Osteocyte (in vitro differentiated cells): ENCODE data around the gene FHIT. TPM values are rescaled to one million over a fixed set of nuclear protein-coding genes. Genes with fewer than 3 reads are reported as not detected.

Experiments
- DNase-seq: peaks from one replicate; pipeline ENCODE4 v3.0.0; 2021; ENCODE audit warnings: mixed read lengths; ENCODE audit not compliant: unreplicated experiment; ENCODE audit errors: extremely low spot score
- H3K27ac Mint-ChIP-seq: one replicate; pipeline ENCODE4 v1.8.0; 2021; ENCODE audit warnings: mild to moderate bottlenecking, mixed read lengths; ENCODE audit not compliant: unreplicated experiment
- H3K27me3 Mint-ChIP-seq: one replicate; pipeline ENCODE4 v1.8.0; 2021; ENCODE audit warnings: mixed read lengths; ENCODE audit not compliant: unreplicated experiment
- H3K36me3 Mint-ChIP-seq: one replicate; pipeline ENCODE4 v1.8.0; 2021; ENCODE audit warnings: mixed read lengths; ENCODE audit not compliant: unreplicated experiment
- H3K4me1 Mint-ChIP-seq: one replicate; pipeline ENCODE4 v1.8.0; 2021; ENCODE audit warnings: mixed read lengths; ENCODE audit not compliant: unreplicated experiment
- H3K4me3 Mint-ChIP-seq: one replicate; pipeline ENCODE4 v1.8.0; 2021; ENCODE audit warnings: mild to moderate bottlenecking, moderate library complexity, mixed read lengths; ENCODE audit not compliant: unreplicated experiment
- H3K9me3 Mint-ChIP-seq: one replicate; pipeline ENCODE4 v1.8.0; 2021; ENCODE audit warnings: mixed read lengths; ENCODE audit not compliant: unreplicated experiment
- CTCF ChIP-seq: fragments of 200-600 bp; sonication (generic); IDR thresholded peaks from 2 replicates; pipeline ENCODE4 v1.5.0; 2021; ENCODE audit warnings: antibody characterized with exemption, mild to moderate bottlenecking, moderate library complexity
- total RNA-seq: library from RNA; stranded (reverse); gene quantifications from 2 replicates; pipeline ENCODE4 v1.2.1, GENCODE V29; 2021

FHIT gene
- total RNA-seq, 1 donor from 2014 or later, result 2.3 TPM

GRCh38 chr3:60333710-60334109 lies 917.5 kb downstream of the FHIT start:
- Mint-ChIP-seq H3K27me3 (peaks cover 9% of the 10 kb centered on the region), H3K36me3 (no peaks in the 10 kb centered on the region), H3K4me3 (no peak overlapping the region), H3K9me3 (no peaks in the 10 kb centered on the region), H3K27ac (no peak overlapping the region), H3K4me1 (no peaks in the 10 kb centered on the region)
- no peak for DNase-seq
- no peak for TF ChIP-seq CTCF

- Mint-ChIP-seq H3K36me3 (no peaks in the 10 kb centered on the region), H3K27ac (no peak overlapping the region), H3K27me3 (peaks cover 9% of the 10 kb centered on the region), H3K4me1 (no peaks in the 10 kb centered on the region), H3K9me3 (no peaks in the 10 kb centered on the region), H3K4me3 (no peak overlapping the region)
- no peak for DNase-seq
- no peak for TF ChIP-seq CTCF
These were observed 921.1 kb downstream of the FHIT start for GRCh38 chr3:60330107-60330506.

DNA sequence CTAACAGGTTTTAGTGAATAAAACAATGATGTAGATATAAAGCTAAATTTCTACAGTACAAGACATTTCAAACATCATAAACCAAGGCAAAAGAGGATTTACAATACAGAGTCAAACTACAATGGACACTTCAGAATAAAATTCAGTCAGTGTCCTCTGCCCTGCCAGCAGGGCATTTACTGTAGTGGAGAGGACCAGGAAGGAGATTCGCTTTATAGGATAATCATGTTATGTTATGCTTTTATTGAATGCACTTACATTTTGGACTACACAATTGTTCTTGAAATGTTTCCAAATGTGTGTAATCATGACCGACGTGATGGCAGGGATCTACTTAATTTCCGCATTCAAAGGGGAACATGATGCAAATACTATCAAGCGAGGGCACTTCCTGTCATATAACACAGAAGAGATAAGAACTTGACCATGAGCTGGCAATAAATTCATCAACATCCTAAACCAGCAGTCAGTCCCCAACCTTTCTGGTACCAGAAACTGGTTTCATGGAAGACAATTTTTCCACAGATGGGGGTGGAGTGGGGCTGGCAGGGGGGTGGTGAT lies 925.6 kb downstream of the FHIT start:
- H3K27ac Mint-ChIP-seq, result no peak overlapping the region
- peaks cover 7% of the 10 kb centered on the region for H3K4me1 Mint-ChIP-seq
- H3K36me3 Mint-ChIP-seq, result no peaks in the 10 kb centered on the region
- no peak for DNase-seq
- H3K9me3 Mint-ChIP-seq, result peaks cover 7% of the 10 kb centered on the region
- no peak overlapping the region for H3K4me3 Mint-ChIP-seq
- no peak for TF ChIP-seq CTCF
- peaks cover 9% of the 10 kb centered on the region for H3K27me3 Mint-ChIP-seq

- Mint-ChIP-seq H3K9me3 (peaks cover 7% of the 10 kb centered on the region), H3K4me1 (peaks cover 7% of the 10 kb centered on the region), H3K36me3 (no peaks in the 10 kb centered on the region), H3K27ac (no peak overlapping the region), H3K27me3 (no peaks in the 10 kb centered on the region), H3K4me3 (no peak overlapping the region)
- no peak for TF ChIP-seq CTCF
- no peak for DNase-seq
These were observed 927.6 kb downstream of the FHIT start for GRCh38 chr3:60323651-60324050.

- Mint-ChIP-seq H3K4me1 (peaks cover 8% of the 10 kb centered on the region), H3K9me3 (peaks cover 7% of the 10 kb centered on the region), H3K4me3 (no peak overlapping the region), H3K27me3 (no peaks in the 10 kb centered on the region), H3K36me3 (no peaks in the 10 kb centered on the region), H3K27ac (no peak overlapping the region)
- peak; percentile 21 for TF ChIP-seq CTCF
- DNase-seq, result no peak
These were observed 928.1 kb downstream of the FHIT start for GRCh38 chr3:60323180-60323579.
